GM23248 (cell line): ENCODE data around the gene ZNF587. TPM values are rescaled to one million over a fixed set of nuclear protein-coding genes. Genes with fewer than 3 reads are reported as not detected.
"Not testable (repeated sequence)": the region's sequence is repeated elsewhere in the genome, so short reads cannot be mapped to it uniquely, and the experiment has no call there.

ENCODE experiments used
- DNase-seq: peaks from one replicate; pipeline ENCODE4 v3.0.0-alpha.2; 2015
- H2AFZ ChIP-seq: fragments of 200-600 bp; sonication (generic); 2 replicates; pipeline ENCODE4 v1.6.1; 2016; ENCODE audit warnings: antibody characterized with exemption
- H3F3A ChIP-seq: fragments of 200-600 bp; sonication (generic); 2 replicates; pipeline ENCODE4 v1.6.1; 2016; ENCODE audit warnings: mild to moderate bottlenecking, antibody characterized with exemption, mixed run types; ENCODE audit not compliant: insufficient read depth
- H3K27ac ChIP-seq: fragments of 200-600 bp; sonication (generic); 2 replicates; pipeline ENCODE4 v1.5.1; 2016; ENCODE audit warnings: mild to moderate bottlenecking
- H3K27me3 ChIP-seq: fragments of 200-600 bp; sonication (generic); replicated peaks from 2 replicates; pipeline ENCODE4 v1.6.1; 2016; ENCODE audit warnings: mild to moderate bottlenecking; ENCODE audit not compliant: insufficient read depth
- H3K36me3 ChIP-seq: fragments of 200-600 bp; sonication (generic); 2 replicates; pipeline ENCODE4 v1.6.1; 2016; ENCODE audit warnings: low read depth, mild to moderate bottlenecking
- H3K4me1 ChIP-seq: fragments of 200-600 bp; sonication (generic); 2 replicates; pipeline ENCODE4 v1.6.1; 2016; ENCODE audit warnings: mild to moderate bottlenecking; ENCODE audit not compliant: insufficient read depth
- H3K4me2 ChIP-seq: fragments of 200-600 bp; sonication (generic); one replicate; pipeline ENCODE4 v1.6.1; 2016; ENCODE audit warnings: mild to moderate bottlenecking; ENCODE audit not compliant: unreplicated experiment
- H3K4me3 ChIP-seq: fragments of 200-600 bp; sonication (generic); 2 replicates; pipeline ENCODE4 v1.5.1; 2016; ENCODE audit warnings: mild to moderate bottlenecking
- H3K79me2 ChIP-seq: fragments of 200-600 bp; sonication (generic); 2 replicates; pipeline ENCODE4 v1.6.1; 2016; ENCODE audit warnings: mild to moderate bottlenecking; ENCODE audit not compliant: insufficient read depth
- H3K9ac ChIP-seq: fragments of 200-600 bp; sonication (generic); 2 replicates; pipeline ENCODE4 v1.6.1; 2016; ENCODE audit warnings: mild to moderate bottlenecking
- H3K9me2 ChIP-seq: fragments of 200-600 bp; sonication (generic); 2 replicates; pipeline ENCODE4 v1.6.1; 2016; ENCODE audit warnings: mixed run types, mild to moderate bottlenecking, moderate library complexity; ENCODE audit not compliant: insufficient read depth
- H3K9me3 ChIP-seq: fragments of 200-600 bp; sonication (generic); one replicate; pipeline ENCODE4 v1.6.1; 2017; ENCODE audit warnings: low read depth
- H4K20me1 ChIP-seq: fragments of 200-600 bp; sonication (generic); 2 replicates; pipeline ENCODE4 v1.6.0; 2016; ENCODE audit not compliant: insufficient read depth
- EZH2 ChIP-seq: fragments of 200-600 bp; sonication (generic); IDR thresholded peaks from 2 replicates; pipeline ENCODE4 v1.6.1; 2018; ENCODE audit warnings: antibody characterized with exemption, mild to moderate bottlenecking; ENCODE audit not compliant: insufficient read depth, poor library complexity, severe bottlenecking
- EZH2phosphoT487 ChIP-seq: fragments of 200-600 bp; sonication (generic); IDR thresholded peaks from 2 replicates; pipeline ENCODE4 v1.6.1; 2018; ENCODE audit warnings: antibody characterized with exemption, moderate library complexity, mild to moderate bottlenecking, low read depth; ENCODE audit not compliant: insufficient read depth
- WGBS, 2 experiments: methylation state at CpG; one replicate each; pipeline ENCODE4 v1.1.6; 2015 to 2017; ENCODE audit warnings: low lambda C conversion rate in 2 of 2, low coverage in 1 of 2; ENCODE audit errors: missing lambda C conversion rate in 2 of 2; 5-methylcytosine and 5-hydroxymethylcytosine counted together
- in situ Hi-C: fragments of 300-500 bp; cut with MboI; formaldehyde crosslinking; loops from 2 replicates; pipeline ENCODE4 v1.15.0; 2020
- polyA plus RNA-seq: library from polyadenylated mRNA; unstranded; fragments of >200 nt; fragmentation: Nextera tagmentation; extraction: Ambion mirVana; gene quantifications from 2 replicates; pipeline ENCODE4 v1.2.1, GENCODE V29; 2016
- total RNA-seq: library from RNA; depleted of rRNA; stranded (reverse); fragments of >200 nt; shearing (Covaris generic); gene quantifications from 2 replicates; pipeline ENCODE4 v1.2.3, GENCODE V29; 2014

ZNF587 gene
- total and polyA plus RNA-seq, 2 experiments from 2014 or later, result 6.9 to 14.3 TPM

DNA sequence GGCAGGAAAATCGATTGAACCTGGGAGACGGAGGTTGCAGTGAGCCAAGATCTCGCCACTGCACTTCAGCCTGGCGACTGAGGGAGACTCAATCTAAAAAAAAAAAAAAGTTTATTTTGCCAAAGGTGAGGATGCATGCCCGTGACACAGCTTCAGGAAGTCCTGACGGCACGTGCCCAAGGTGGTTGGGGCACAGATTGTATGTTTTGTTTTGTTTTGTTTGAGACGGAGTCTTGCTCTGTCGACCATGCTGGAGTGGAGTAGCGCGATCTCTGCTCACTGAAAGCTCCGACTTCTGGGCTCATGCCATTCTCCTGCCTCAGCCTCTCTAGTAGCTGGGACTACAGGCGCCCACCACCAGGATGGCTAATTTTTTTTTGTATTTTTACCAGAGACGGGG is 31.7 kb upstream of the ZNF587 start:
- peaks cover 70% of the 10 kb centered on the region for H3K79me2 ChIP-seq
- in situ Hi-C loops, result no loop called here

DNA sequence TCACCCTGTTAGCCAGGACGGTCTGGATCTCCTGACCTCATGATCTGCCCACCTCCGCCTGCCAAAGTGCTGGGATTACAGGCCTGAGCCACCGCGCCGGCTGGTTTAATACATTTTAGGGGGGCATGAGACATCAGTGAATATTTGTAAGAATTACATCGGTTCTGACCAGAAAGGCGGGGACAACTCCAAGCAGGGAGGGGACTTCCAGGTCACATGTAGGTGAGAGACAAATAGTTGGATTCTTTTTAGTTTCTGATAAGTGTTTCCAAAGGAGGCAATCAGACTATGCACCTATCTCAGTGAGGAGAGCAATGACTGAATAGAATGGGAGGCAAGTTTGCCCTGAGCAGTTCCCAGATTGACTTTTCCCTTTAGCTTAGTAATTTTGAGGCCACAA is 31.3 kb upstream of the ZNF587 start:
- H3K79me2 ChIP-seq, result peaks cover 72% of the 10 kb centered on the region
- H4K20me1 ChIP-seq, result peaks cover 3% of the 10 kb centered on the region; the same call in 1 of the 2 replicates
- peaks cover 9% of the 10 kb centered on the region for H3K4me1 ChIP-seq
- H2AFZ ChIP-seq, result peak overlapping the region; percentile 90
- 72 to 89% methylated on average over 7 of the region's 7 CpGs for WGBS, 2 experiments
- H3K9ac ChIP-seq, result no peak overlapping the region
- no peak overlapping the region for H3K4me3 ChIP-seq
- no peak overlapping the region for H3K27ac ChIP-seq
- DNase-seq, result no peak
- TF ChIP-seq EZH2, result no peak
- no peak for TF ChIP-seq EZH2phosphoT487
- in situ Hi-C loops, result no loop called here
- no peaks in the 10 kb centered on the region for H3K27me3 ChIP-seq
- no peak overlapping the region for H3K4me2 ChIP-seq
- no peaks in the 10 kb centered on the region for H3K9me2 ChIP-seq
- H3K9me3 ChIP-seq, result no peaks in the 10 kb centered on the region
- H3K36me3 ChIP-seq, result no peaks in the 10 kb centered on the region
- H3F3A ChIP-seq, result no peaks in the 10 kb centered on the region

More for the DNA sequence above, 31.7 kb upstream of the ZNF587 start:
- H3K27me3 ChIP-seq, result no peaks in the 10 kb centered on the region
- H3K9me3 ChIP-seq, result no peaks in the 10 kb centered on the region
- no peaks in the 10 kb centered on the region for H3K9me2 ChIP-seq
- peaks cover 9% of the 10 kb centered on the region for H3K4me1 ChIP-seq
- no peak overlapping the region for H3K9ac ChIP-seq
- DNase-seq, result no peak
- H3K4me2 ChIP-seq, result no peak overlapping the region
- H4K20me1 ChIP-seq, result peaks cover 3% of the 10 kb centered on the region; the same call in 1 of the 2 replicates
- no peak overlapping the region for H3K4me3 ChIP-seq
- H3K36me3 ChIP-seq, result no peaks in the 10 kb centered on the region
- TF ChIP-seq EZH2, result no peak
- no peak for TF ChIP-seq EZH2phosphoT487
- H2AFZ ChIP-seq, result no peak overlapping the region
- no peak overlapping the region for H3K27ac ChIP-seq
- WGBS, 2 experiments, result 89 to 94% methylated on average over 14 of the region's 14 CpGs
- H3F3A ChIP-seq, result no peaks in the 10 kb centered on the region

DNA sequence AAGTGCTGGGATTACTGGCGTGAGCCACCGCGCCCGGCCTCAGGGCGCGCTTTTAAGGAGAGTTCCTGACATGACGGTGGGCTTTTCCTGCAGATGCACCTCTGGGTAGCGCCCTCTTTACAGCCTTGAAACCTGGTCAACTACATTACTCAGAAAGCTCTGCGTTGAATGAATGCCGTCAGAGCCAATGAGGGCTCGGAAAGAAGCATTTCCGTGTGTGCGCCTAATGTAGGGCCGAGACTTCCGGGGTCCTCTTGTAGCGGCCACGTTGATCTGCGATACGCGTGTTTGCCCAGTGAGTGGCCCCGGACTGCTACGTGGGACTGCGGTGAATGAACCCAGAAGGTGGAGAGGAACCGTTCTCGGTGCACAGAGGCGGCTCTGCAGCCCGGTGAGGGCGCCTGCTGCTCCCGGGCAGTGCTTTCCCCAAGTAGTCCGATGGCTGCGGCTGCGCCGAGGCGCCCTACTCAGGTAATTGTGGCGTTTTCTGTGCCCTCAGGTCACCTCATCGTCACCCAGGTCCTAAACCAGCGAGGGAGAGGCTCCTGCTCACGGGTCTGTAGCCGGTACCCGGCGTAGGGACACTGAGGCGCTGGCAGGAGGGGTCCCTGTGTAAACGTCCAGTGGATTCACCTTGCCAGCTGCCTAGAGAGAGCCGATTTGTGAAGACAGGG is 30.0 kb upstream of the ZNF587 start:
- no peaks in the 10 kb centered on the region for H3K27me3 ChIP-seq
- TF ChIP-seq EZH2phosphoT487 (no peak), EZH2 (no peak)
- no peaks in the 10 kb centered on the region for H3K9me3 ChIP-seq
- peaks cover 9% of the 10 kb centered on the region for H3K4me1 ChIP-seq
- H3K4me3 ChIP-seq, result peak overlapping the region; percentile 95
- in situ Hi-C loops, result no loop called here
- peak overlapping the region; percentile 90 for H2AFZ ChIP-seq
- H3K36me3 ChIP-seq, result no peaks in the 10 kb centered on the region
- 0 to 1% methylated on average over 43 to 44 of the region's 44 CpGs for WGBS, 2 experiments
- no peaks in the 10 kb centered on the region for H3K9me2 ChIP-seq
- peak; percentile 98 for DNase-seq
- 0 out of 2 replicates have a peak, but pooled peaks cover 4% of the 10 kb centered on the region for H3F3A ChIP-seq
- peak overlapping the region; percentile 92 for H3K27ac ChIP-seq
- H4K20me1 ChIP-seq, result peaks cover 3% of the 10 kb centered on the region; the same call in 1 of the 2 replicates
- H3K4me2 ChIP-seq, result peak overlapping the region; percentile 95
- H3K9ac ChIP-seq, result peak overlapping the region; percentile 99
- H3K79me2 ChIP-seq, result peaks cover 74% of the 10 kb centered on the region

DNA sequence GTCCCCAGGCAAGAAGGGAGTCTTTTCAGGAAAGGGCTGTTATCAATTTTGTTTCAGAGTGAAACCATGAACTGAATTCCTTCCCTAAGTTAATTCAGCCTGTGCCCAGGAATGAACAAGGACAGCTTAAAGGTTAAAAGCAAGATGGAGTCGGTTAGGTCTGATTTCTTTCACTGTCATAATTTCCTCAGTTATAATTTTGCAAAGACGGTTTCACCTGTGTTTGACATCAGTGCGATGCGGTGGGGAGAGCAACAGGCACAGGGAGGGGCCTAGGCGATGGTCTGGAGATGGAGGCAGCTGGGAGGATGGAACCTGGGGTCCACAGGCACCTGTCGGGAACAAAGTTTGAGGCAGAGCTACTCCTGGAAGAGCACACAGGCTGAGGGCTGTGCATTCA is 29.1 kb upstream of the ZNF587 start:
- Histone ChIP-seq H3F3A (0 out of 2 replicates have a peak, but pooled peaks cover 5% of the 10 kb centered on the region), H3K27me3 (no peaks in the 10 kb centered on the region), H3K4me1 (peaks cover 9% of the 10 kb centered on the region), H3K9ac (peak overlapping the region; percentile 99), H3K36me3 (no peaks in the 10 kb centered on the region), H4K20me1 (peaks cover 3% of the 10 kb centered on the region; the same call in 1 of the 2 replicates), H3K9me3 (no peaks in the 10 kb centered on the region), H2AFZ (0 out of 2 replicates have a peak overlapping the region, but pooled peaks have one; percentile 90), H3K79me2 (peaks cover 83% of the 10 kb centered on the region), H3K4me2 (peak overlapping the region; percentile 95), H3K4me3 (peak overlapping the region; percentile 95), H3K9me2 (no peaks in the 10 kb centered on the region), H3K27ac (peak overlapping the region; percentile 92)
- no peak for DNase-seq
- no peak for TF ChIP-seq EZH2phosphoT487
- no peak for TF ChIP-seq EZH2
- in situ Hi-C loops, result no loop called here
- 54 to 57% methylated on average over 6 of the region's 6 CpGs for WGBS, 2 experiments

DNA sequence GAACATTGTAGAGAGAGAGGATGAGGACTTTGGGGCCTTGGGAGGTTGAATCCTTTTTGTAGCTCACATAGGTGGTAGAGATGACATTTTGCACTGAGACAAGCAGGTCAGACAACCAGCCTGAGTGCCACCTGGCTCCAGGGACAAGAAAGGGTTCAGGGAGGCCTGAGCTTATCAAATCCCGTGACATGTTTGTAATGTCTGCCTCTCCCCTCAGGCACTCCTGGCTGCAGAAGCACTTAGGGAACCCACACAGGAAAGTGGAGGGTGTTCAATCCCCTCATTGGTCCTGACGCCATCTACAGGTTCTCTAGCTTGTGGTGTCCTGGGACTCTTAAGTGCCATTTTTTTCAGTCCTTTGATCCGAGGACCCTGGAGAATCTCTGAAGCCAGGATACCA is 28.6 kb upstream of the ZNF587 start:
- in situ Hi-C loops, H3K9me3 ChIP-seq, H2AFZ ChIP-seq, H3K36me3 ChIP-seq, H3K4me1 ChIP-seq, H3K9me2 ChIP-seq, H3K27me3 ChIP-seq, DNase-seq, H3F3A ChIP-seq, H4K20me1 ChIP-seq, H3K27ac ChIP-seq: not testable (repeated sequence)
- peak overlapping the region; percentile 95 for H3K4me2 ChIP-seq
- peak overlapping the region; percentile 99; the same call in 1 of the 2 replicates for H3K9ac ChIP-seq
- peak overlapping the region; percentile 95 for H3K4me3 ChIP-seq
- peaks cover 88% of the 10 kb centered on the region for H3K79me2 ChIP-seq
- 76 to 81% methylated on average over 3 of the region's 3 CpGs for WGBS, 2 experiments

DNA sequence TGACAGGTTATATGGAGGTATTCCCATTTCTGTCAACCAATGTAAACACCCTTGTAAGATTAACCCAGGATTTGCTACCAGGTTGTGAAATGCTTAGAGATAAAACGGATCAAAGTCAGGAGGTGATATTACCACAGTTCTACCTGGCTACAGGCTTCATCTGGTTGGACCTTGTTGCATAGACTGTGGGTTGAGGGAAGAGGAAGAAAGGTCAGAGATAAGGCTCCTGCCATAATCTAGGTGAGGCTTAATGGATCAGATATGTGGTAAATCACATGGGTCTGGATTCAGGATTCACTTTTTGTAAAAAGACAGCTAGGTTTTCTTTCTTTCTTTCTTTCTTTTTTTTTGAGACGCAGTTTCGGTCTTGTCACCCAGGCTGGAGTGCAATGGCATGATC is 28.2 kb upstream of the ZNF587 start:
- H3K79me2 ChIP-seq, result peaks cover 92% of the 10 kb centered on the region
- H3K9me2 ChIP-seq, H3K4me1 ChIP-seq, in situ Hi-C loops, H3K9me3 ChIP-seq, H4K20me1 ChIP-seq, DNase-seq, H3F3A ChIP-seq, H3K27ac ChIP-seq, H3K36me3 ChIP-seq, H3K4me3 ChIP-seq, H3K4me2 ChIP-seq, H3K9ac ChIP-seq, H2AFZ ChIP-seq, H3K27me3 ChIP-seq: not testable (repeated sequence)
- WGBS, 2 experiments, result 80 to 97% methylated on average over 2 to 3 of the region's 3 CpGs
